NK-92 (cell line): Measurements from ENCODE around the gene ARNT2.

ENCODE experiments used
- DNase-seq: peaks from one replicate; lab custom pipeline; 2025; ENCODE audit not compliant: unreplicated experiment; lab: John Stamatoyannopoulos, UW

The ARNT2 gene

GRCh38 chr15:80489030-80489594 is 84.9 kb downstream of the ARNT2 start:
- DNase-seq: no peak

- DNase-seq: no peak
These were observed 86.3 kb downstream of the ARNT2 start for GRCh38 chr15:80490431-80490990.

- no peak for DNase-seq
These were observed 87.1 kb downstream of the ARNT2 start for GRCh38 chr15:80491163-80491847.

GRCh38 chr15:80492409-80492808 is 88.2 kb downstream of the ARNT2 start:
- DNase-seq: no peak

- no peak for DNase-seq
These were observed 88.7 kb downstream of the ARNT2 start for GRCh38 chr15:80492874-80493273.

- no peak for DNase-seq
These were observed 90.2 kb downstream of the ARNT2 start for GRCh38 chr15:80494351-80494751.

GRCh38 chr15:80494756-80495155 is 90.6 kb downstream of the ARNT2 start:
- no peak for DNase-seq

- DNase-seq: no peak
These were observed 91.3 kb downstream of the ARNT2 start for GRCh38 chr15:80495401-80495942.

- no peak for DNase-seq
These were observed 91.9 kb downstream of the ARNT2 start for GRCh38 chr15:80496096-80496495.

GRCh38 chr15:80497221-80497620 is 93.0 kb downstream of the ARNT2 start:
- DNase-seq: no peak

GRCh38 chr15:80498652-80499051 is 94.5 kb downstream of the ARNT2 start:
- DNase-seq: no peak

GRCh38 chr15:80500021-80500420 is 95.8 kb downstream of the ARNT2 start:
- DNase-seq: no peak

GRCh38 chr15:80501476-80501875 is 97.3 kb downstream of the ARNT2 start:
- no peak for DNase-seq

- no peak for DNase-seq
These were observed 98.6 kb downstream of the ARNT2 start for GRCh38 chr15:80502782-80503181.

GRCh38 chr15:80503319-80503952 is 99.3 kb downstream of the ARNT2 start:
- DNase-seq: no peak

- no peak for DNase-seq
These were observed 100.7 kb downstream of the ARNT2 start for GRCh38 chr15:80504931-80505330.

GRCh38 chr15:80506286-80506893 is 102.2 kb downstream of the ARNT2 start:
- no peak for DNase-seq

GRCh38 chr15:80507131-80507530 is 102.9 kb downstream of the ARNT2 start:
- no peak for DNase-seq

GRCh38 chr15:80507638-80508316 is 103.6 kb downstream of the ARNT2 start:
- no peak for DNase-seq

- DNase-seq: no peak
These were observed 104.6 kb downstream of the ARNT2 start for GRCh38 chr15:80508783-80509182.

GRCh38 chr15:80509800-80510199 is 105.6 kb downstream of the ARNT2 start:
- no peak for DNase-seq
